ENCODE data around the gene IFRD2.

IFRD2 gene

DNA sequence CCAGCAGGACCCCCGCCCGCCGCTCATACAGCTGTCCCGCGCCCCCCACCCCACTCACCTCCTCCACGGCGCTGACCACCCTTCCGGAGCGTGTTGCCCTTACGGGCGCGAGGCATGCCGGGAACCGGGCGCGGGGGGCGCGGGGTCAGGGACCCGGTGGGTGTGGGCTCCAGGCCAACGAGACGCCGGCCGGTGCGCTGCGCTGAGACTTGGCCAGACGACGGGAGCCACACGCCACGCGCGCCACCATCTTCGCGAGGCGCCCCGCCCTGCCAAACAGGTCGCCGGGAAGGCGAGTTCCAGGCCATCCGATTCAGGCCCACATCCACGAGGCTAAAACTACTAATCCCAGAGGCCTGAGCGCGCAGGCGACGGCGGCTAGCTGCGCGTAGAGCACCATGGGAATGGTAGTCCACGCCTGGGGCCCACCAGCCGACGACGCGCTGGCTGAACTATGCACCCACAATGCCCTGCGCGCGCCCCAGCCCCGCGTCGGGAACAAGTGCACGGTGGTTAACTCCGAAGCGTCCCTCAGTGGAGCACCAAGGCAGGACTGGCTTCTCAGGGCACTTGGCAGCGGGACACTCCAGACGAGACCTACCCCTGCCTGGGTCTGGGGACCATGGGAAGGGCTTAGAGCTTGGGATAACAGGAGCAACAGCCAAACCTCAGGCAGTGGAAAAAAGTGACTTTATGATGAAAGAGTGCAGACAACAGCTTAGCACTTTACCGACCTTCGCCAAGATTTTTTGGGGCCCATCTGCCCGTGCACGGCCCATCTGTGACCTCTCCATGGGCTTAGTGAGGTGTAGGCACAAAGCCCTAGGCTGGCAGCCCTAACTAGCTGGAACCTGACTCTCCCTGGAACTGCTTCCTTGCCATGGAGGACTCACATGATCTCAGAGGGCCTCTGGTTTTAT lies at the start of gene IFRD2:
Gene IFRD2 (minus strand): TSS at position 271 of the 920 bp plus-strand sequence. CDS start 155 bp downstream, at position 116.
- peak; percentile 86 for DNase-seq

DNA sequence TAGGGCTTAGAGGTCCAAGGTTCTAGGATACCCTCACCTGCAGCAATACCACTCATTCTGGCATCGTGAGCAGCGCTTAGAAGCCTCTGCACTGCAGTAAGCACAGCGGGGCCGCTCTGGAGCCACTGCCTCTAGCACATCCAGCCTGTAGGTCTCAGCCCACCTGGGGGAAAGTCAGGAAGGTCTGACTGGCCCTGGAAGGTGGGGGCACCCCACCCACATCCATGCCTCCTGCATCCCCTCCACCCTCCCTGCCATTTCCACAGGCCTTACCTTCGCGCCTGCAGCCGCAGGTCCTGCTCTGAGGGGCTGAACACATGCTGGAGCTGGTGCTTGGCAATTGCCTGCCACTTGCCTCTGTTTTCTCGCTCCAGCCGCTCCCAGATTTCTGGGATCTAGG lies 49.3 kb upstream of the IFRD2 start:
- no peak for DNase-seq

GRCh38 chr3:50340448-50341329 lies 48.5 kb upstream of the IFRD2 start, which contains the start of gene RASSF1:
TSS of gene RASSF1 (minus strand) at chr3:50340836. CDS start at chr3:50340805, 31 bp downstream.
- no peak for DNase-seq

DNA sequence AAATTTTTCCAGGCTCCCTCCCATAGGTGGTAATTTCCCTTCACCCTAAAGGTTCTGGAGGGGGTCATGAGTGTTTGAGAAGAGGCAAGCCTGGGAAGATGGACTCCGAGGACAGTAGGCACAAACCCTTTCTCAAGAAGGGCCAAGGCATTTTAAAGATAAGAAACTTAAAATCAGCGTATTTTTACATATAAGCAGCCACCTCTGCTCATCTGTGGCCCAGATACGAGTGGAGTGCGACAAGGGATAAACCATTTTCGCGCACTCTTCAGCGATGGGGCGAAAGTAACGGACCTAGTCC lies 47.9 kb upstream of the IFRD2 start:
- DNase-seq, result no peak

DNA sequence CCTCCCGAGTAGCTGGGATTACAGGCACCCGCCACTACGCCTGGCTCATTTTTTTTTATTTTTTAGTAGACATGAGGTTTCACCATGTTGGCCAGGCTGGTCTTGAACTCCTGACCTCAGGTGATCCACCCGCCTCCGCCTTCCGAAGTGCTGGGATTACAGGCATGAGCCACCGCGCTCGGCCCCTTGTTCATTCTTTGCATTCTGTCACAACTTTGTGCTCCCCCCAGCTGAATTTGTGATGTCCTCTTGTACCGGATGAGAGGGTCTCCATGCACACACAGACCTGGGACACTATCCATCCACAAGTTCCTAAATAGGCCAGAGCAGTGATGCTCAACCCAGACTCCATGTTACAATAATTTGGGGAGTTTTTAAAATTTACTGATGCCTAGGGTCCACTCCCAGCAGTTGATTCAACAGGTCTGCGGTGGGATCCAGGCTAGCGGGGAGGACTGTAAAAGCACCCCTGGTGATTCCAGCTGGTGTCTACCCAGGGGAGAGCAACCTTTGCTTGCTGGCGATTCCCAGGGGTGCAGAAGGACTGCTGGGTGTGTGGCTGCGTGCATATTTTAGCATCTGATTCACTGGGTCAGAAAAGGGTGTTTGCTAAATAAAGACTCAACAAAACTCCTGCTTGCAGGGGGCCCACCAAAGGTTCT lies 47.4 kb upstream of the IFRD2 start:
- no peak for DNase-seq

- DNase-seq, result no peak
Measured at GRCh38 chr3:50338965-50339364, 46.7 kb upstream of the IFRD2 start.

DNA sequence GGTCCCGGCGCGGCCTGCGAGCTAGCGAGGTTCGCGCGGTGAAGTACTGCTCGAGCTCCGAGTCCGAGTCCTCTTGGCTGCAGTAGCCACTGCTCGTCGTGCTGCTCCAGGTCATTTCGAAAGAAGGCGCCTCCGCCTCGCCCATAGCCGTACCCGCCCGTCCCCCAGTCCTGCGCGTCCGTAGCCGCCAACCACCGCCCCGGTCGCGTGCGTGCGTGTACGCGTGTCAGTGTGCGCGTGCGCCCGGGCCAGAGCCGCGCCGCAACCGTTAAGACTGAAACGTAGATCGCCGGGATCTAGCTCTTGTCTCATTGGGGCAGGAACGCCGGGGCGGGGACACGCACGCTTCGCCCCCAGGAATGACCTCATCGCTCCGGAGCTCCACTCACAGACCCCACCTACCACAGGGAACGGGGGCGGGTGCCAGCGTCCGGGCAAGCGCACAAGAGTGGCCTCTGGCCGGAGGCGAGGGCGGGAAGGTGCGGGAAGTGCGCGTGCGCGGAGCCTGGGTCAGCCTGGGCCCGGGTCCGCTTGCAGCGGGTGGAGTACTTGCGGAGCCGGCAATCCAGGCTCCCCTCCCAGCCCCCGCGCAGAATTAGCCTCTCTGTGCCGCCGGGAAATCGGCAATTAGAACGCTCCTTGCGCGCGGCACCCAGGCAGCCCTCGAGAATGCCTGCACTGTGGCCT lies 45.1 kb upstream of the IFRD2 start:
- DNase-seq, result peak; percentile 92

GRCh38 chr3:50336452-50337174 lies 44.4 kb upstream of the IFRD2 start:
- DNase-seq, result no peak

- no peak for DNase-seq
Measured at GRCh38 chr3:50334339-50335075, 42.3 kb upstream of the IFRD2 start.

- no peak for DNase-seq
Measured at GRCh38 chr3:50333744-50334328, 41.6 kb upstream of the IFRD2 start.

- DNase-seq, result no peak
Measured at GRCh38 chr3:50331364-50331907, 39.2 kb upstream of the IFRD2 start.

- DNase-seq, result no peak
Measured at GRCh38 chr3:50330330-50330729, 38.1 kb upstream of the IFRD2 start.

GRCh38 chr3:50327943-50328691 lies 35.9 kb upstream of the IFRD2 start, which contains the start of gene TUSC2:
TSS of gene TUSC2 (minus strand) at chr3:50328223. CDS start at chr3:50328099, 124 bp downstream.
- peak; percentile 82 for DNase-seq

DNA sequence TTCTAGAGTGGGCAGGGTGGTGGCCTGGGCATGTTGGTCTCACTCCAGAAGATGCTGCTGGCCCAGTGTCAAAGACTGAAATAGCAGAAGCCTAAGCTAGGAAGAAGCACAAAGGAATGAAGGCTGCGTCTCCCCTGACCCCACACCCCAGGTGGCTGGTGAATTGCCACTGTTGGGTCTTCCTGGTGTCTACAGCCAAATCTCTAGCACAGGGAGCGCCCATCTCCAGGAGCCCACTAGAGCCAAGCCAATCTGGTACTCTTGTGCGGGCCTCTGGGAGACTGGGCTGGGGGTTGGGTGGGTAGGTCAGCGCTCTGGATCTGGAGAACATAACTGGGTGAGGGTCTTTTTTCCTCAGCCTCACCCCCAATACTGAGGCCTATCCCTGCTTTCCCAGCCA lies 34.9 kb upstream of the IFRD2 start:
- no peak for DNase-seq

DNA sequence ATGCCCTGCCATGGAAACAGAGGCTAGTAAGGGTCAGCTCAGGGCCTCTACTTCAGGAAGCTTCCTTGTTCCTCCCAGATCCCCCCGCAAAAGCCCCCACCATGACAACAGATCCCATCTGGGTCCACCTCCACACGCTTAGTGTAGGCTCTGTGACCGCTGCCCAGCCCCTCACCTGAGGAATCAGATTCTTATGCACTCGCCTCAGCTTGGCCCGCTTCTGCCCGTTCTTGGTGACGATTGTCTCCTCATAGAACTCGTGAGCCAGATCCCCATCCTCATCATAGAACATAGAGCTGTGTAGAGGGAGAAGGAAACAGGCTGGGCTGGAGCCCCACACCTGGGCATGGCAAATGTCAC lies 33.9 kb upstream of the IFRD2 start:
- no peak for DNase-seq

- no peak for DNase-seq
Measured at GRCh38 chr3:50325497-50326181, 33.4 kb upstream of the IFRD2 start.

GRCh38 chr3:50325113-50325480 lies 32.9 kb upstream of the IFRD2 start:
- no peak for DNase-seq

DNA sequence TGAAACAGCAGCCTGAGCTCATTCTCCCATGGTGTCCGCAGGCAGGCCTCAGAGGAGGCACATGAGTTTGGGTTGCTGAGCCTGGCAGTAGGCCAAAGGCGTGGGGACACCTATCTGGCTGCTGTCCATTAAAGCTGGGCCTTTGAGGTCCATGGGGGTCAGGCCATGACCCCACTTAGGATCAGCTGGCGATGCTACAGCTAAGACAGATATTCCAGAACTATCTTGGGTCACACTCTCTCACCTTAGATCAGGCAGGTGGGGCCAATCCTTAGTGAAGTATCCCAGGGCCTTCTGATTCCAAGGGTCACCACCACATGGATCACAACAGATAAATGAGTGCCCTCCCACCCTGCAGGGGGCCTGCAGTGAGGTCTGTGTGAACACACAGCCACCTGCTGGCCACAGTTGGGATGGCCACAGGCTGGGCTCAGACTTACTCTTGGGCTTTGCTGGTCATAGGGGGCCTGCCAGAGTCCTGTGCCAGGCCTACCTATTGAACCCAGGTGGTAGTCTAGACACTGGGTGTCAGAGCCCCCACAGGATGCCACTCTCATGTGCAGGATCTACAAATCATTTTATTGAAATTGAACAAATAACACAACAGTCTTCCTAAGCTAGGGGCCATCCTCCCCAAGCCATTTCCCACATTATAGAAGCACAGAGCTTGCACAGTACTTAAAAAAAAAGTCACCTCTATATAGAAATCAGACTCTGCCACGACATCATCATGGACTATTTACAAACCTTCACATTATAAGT lies 32.3 kb upstream of the IFRD2 start:
- no peak for DNase-seq

All from DMS153 (cell line).